ENCODE results near the gene TUSC2. TPM values are rescaled to one million over a fixed set of nuclear protein-coding genes. Genes with fewer than 3 reads are reported as not detected.

Gene TUSC2
- total and polyA plus RNA-seq, 12 donors = 23.7 to 59.1 (median 27.0) TPM

GRCh38 chr3:50350213-50350526 lies 22.1 kb upstream of the TUSC2 start:
- WGBS, 2 donors = 11 to 16% methylated on average over 7 of the region's 7 CpGs
- Histone ChIP-seq H3K36me3 (peaks cover 0 to 55% (median 21%) of the 10 kb centered on the region in 9 donors), H3K27ac (peak overlapping the region; percentile 84 to 97 (median 92)), H3K4me1 (peaks cover 19 to 63% (median 42%) of the 10 kb centered on the region in 9 donors), H3K4me3 (peak overlapping the region; percentile 42 to 89 (median 72)), H3K27me3 (no peaks in the 10 kb centered on the region), H3K9me3 (no peaks in the 10 kb centered on the region)
- intact Hi-C loops (cut with DNase I) = loop anchor here in 2 of 10 donors (5.0 kb wide), 2 partner anchors 192 to 262 kb away; partner anchors contain the start of gene CISH (in 1 of the 2)
- no peak for TF ChIP-seq CTCF (IDR thresholded peaks at IDR 0.05)
- DNase-seq (no peak), ATAC-seq (no peak)

- WGBS, 2 donors = 27 to 28% methylated on average over 14 of the region's 14 CpGs
- TF ChIP-seq CTCF (IDR thresholded peaks at IDR 0.05) = peak; percentile 49 to 75 (median 65)
- intact Hi-C loops (cut with DNase I) = loop anchor here (1.0 to 10.0 kb wide), 7 partner anchors 195 to 1088 kb away; partner anchors contain the start of gene CISH (in 1 of the 10)
- Histone ChIP-seq H3K36me3 (peaks cover 0 to 27% (median 0%) of the 10 kb centered on the region in 9 donors), H3K9me3 (no peaks in the 10 kb centered on the region), H3K27me3 (no peaks in the 10 kb centered on the region), H3K27ac (no peak overlapping the region), H3K4me3 (no peak overlapping the region), H3K4me1 (peaks cover 19 to 52% (median 38%) of the 10 kb centered on the region in 9 donors)
- DNase-seq (peak; percentile 69 to 71), ATAC-seq (no peak)
Measured at GRCh38 chr3:50347187-50347813, 19.3 kb upstream of the TUSC2 start.

- Histone ChIP-seq H3K36me3 (peaks cover 0 to 21% (median 0%) of the 10 kb centered on the region in 9 donors), H3K27me3 (no peaks in the 10 kb centered on the region), H3K9me3 (no peaks in the 10 kb centered on the region), H3K4me3 (peak within 1 kb of the TSS; percentile 15 to 51 (median 38)), H3K27ac (peak within 1 kb of the TSS in 3 of 10 donors; percentile 0 to 25 (median 24)), H3K4me1 (peaks cover 16 to 54% (median 37%) of the 10 kb centered on the region in 9 donors)
- peak; percentile 17 to 50 (median 34) for ATAC-seq
- TF ChIP-seq CTCF (IDR thresholded peaks at IDR 0.05) = no peak
- 7 to 8% methylated on average over 45 of the region's 45 CpGs for WGBS, 2 donors
- intact Hi-C loops (cut with DNase I) = loop anchor here in 8 of 10 donors (2.0 to 10.0 kb wide), 5 partner anchors 197 to 1089 kb away; partner anchors contain the start of gene CISH (in 1 of the 8)
- DNase-seq = peak; percentile 65 to 83
Measured at GRCh38 chr3:50345586-50346234, 17.7 kb upstream of the TUSC2 start, which contains the start of gene ZMYND10. TSS of gene ZMYND10 (minus strand) at chr3:50345732. CDS start at chr3:50345579, 153 bp downstream.

GRCh38 chr3:50345008-50345407 lies 17.0 kb upstream of the TUSC2 start:
- DNase-seq = no peak
- H3K4me1 ChIP-seq = peaks cover 16 to 55% (median 36%) of the 10 kb centered on the region in 9 donors
- H3K9me3 ChIP-seq = no peaks in the 10 kb centered on the region
- H3K27me3 ChIP-seq = no peaks in the 10 kb centered on the region
- no peak for ATAC-seq
- intact Hi-C loops (cut with DNase I) = loop anchor here in 7 of 10 donors (5.0 to 10.0 kb wide), 4 partner anchors 197 to 1090 kb away; partner anchors contain the start of gene CISH (in 1 of the 7)
- 76 to 77% methylated on average over 8 of the region's 8 CpGs for WGBS, 2 donors
- H3K27ac ChIP-seq = peak overlapping the region in 1 of 10 donors; percentile 24
- peaks cover 0 to 21% (median 0%) of the 10 kb centered on the region in 9 donors for H3K36me3 ChIP-seq
- H3K4me3 ChIP-seq = peak overlapping the region in 9 of 10 donors; percentile 21 to 51 (median 39)
- no peak for TF ChIP-seq CTCF (IDR thresholded peaks at IDR 0.05)
